HG02884 (cell line): ENCODE measurements around the gene POU2F2.

Experiments used
- ATAC-seq: cut with Tn5 transposase; IDR thresholded peaks from one replicate; pipeline ENCODE4 v1.9.1; 2021; ENCODE audit warnings: mild to moderate bottlenecking, moderate library complexity; ENCODE audit not compliant: unreplicated experiment

POU2F2 gene

DNA sequence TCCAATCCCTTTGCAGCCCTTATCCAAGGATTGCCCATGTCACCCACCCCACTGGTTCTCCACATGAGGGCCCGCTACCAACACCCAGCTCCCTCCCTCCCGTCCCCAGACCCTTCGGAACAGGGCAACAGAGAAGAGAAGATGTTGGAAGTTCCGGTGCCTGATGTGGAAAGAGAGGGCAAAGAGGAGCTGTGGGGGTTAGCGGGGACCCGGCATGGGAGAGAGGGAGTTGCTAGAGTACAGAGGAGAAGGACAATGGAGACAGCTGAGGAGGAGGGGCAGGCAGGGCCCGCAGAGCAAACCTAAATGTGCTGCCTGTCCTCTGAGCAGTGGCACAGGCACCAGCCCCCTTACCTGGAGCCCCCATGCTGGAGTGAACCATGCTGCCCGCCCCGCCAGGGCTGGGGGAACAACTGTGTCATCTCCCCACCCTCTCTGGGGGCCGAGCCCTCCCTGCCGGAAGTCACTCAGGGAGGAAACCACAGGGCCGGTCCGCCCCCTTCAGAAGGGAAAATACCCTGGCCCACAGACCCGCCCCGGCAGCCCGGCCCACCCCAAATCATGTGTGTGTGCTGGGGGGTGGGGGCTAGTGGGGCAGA lies at the start of gene POU2F2:
POU2F2 (minus strand) TSS at position 417 of the 599 bp plus-strand sequence; CDS start at position 382, 35 bp downstream.
- no peak for ATAC-seq

DNA sequence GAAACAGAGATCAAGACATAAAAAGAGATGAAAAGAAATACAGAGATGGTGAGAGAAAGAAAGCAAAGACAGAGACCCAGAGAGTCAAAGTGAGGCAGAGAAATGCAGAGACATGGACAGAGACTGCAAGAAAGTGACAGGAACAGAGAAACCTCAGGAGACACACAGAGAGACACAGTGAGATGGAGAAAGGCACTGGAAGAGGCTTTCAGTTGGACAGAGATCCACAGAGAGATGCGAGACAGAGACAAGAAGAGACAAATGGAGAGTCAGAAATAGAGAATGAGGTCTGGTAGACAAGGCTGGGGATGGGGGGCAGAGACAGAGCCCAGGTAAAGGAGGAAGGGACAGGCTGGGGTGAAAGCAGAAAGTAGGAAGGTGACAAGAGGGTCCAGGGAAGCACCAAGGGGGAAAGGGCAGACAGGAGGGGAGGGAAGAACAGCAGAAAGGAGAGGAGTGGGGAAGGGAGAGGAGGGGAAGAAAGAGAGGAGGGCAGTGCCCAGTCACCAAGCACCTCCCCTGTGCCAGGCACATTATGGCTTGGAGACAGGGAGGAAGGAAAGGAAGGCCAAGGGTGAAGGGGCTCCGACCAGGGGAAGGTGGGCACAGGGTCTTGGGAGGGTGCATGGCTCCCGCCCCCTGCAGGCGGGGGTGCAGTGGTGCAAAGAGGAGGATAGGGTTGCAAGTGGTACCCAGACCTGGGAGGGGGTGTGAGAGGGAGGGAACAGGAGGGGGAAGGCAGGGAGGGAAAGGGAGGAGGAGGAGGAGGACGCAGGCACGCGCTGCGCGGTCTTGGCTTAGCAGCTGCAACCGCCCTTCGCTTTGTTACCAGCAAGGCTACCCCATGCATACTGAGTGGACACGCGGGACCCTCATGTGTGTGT lies 46.8 kb upstream of the POU2F2 start:
- ATAC-seq: no peak

GRCh38 chr19:42177686-42178019 lies 45.4 kb upstream of the POU2F2 start:
- no peak for ATAC-seq

DNA sequence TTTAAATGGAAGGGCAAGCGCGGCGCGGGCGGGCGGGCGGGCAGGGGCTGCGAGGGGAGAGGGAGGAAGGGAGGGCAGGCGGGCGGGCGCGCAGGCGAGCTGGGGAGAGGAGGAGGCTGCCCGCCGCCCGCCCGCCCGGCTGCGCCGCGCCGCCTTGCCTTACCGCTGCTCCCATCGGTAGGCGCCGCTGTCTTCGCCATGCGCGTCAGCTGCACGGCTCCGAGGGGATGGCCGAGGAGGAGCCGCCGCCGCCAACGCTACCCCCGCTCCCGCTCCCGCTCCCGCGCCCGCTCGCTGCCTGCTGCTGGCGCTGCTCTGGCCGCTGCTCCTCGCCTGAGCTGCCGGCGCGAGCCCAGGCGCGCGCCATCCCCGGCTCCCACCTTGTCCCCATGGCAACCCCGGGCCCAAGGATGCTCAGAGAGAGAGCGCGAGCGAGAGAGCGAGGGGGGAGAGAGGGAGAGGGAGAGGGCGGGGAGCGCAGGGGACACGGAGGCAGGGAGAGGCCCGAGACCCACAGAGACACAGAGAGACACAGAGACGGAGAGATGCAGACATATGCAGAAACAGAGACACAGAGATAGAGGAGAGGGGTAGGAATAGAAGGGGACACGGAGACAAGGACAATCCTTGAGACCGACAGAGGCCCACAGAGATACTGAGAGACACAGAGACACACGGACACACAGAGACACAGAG lies 44.9 kb upstream of the POU2F2 start:
- ATAC-seq: no peak

DNA sequence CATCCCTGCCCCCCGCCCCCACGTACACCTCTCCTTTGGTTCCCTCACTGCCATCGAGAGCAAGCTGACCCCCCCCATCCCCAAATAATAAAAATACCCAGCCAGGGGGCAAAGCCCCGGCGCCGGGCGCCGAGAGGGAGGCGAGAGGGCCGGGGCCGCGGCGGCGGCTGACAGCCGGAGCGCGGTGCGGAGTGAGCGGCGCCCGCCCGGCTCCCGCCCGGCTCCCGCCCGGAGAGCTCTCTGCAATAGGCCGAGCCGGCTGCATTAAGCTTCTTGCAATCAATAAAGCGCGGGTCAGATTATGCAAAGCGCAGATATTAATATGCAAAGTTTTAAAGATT lies 44.4 kb upstream of the POU2F2 start:
- no peak for ATAC-seq

GRCh38 chr19:42175952-42176648 lies 43.9 kb upstream of the POU2F2 start:
- no peak for ATAC-seq

GRCh38 chr19:42174958-42175734 lies 42.9 kb upstream of the POU2F2 start:
- no peak for ATAC-seq

DNA sequence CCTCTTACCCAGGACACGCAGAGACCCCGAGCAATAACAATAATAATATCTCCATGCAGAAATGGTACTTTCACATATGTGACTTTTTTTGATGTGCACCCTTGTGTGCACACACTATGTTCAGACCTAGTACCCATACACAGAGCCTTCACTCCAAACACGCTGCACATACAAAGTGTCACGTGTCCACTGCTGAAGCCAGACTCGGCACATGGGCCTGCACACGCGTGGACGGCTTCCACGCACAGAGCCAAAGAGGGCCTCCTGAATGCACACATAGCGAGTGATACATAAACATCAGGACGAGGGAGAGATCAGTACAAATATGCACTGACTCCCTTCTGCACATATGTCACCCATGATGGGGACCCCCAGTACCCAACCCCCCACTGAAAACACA lies 41.9 kb upstream of the POU2F2 start:
- ATAC-seq: no peak

DNA sequence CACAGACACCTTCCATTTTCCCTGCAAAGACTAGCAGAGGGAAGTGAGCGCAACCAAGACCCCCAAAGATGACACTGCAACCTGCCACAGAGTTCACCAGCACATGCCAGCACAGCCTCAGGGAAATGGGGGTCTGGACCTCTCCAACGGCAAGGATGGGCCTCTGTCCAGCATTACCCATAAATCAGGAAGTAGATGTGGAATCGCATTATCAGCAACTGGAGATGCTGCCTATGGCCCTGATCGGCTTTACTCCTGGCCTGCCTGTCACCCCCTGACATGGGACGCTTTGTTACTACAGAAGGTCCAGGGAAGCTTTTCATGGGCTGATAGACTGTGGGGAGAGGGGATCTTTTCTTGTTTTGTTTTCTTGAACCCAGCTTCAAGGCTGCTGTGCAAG lies 41.4 kb upstream of the POU2F2 start:
- no peak for ATAC-seq

DNA sequence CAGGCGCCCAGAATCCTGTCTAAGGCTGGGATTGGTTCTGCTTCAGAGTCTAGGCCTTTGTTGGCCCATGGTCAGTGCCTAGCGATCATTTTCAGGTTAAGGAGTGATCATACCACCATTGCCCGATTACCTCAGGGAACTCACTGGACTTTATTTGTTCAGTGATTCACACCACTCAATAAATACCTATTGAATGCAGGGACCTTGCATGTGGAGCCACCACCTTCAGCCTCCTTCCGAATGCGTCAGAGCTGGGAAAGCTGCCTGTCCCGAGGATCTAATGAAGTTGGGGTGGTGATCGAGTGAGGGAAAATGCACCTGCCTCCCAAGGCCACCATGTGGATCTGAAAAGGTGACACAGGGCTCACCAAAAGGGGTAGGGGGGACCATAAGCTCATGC lies 40.0 kb upstream of the POU2F2 start:
- no peak for ATAC-seq

GRCh38 chr19:42170715-42171114 lies 38.5 kb upstream of the POU2F2 start:
- no peak for ATAC-seq

GRCh38 chr19:42169486-42170413 lies 37.5 kb upstream of the POU2F2 start:
- no peak for ATAC-seq

GRCh38 chr19:42168206-42168605 lies 36.0 kb upstream of the POU2F2 start:
- no peak for ATAC-seq

DNA sequence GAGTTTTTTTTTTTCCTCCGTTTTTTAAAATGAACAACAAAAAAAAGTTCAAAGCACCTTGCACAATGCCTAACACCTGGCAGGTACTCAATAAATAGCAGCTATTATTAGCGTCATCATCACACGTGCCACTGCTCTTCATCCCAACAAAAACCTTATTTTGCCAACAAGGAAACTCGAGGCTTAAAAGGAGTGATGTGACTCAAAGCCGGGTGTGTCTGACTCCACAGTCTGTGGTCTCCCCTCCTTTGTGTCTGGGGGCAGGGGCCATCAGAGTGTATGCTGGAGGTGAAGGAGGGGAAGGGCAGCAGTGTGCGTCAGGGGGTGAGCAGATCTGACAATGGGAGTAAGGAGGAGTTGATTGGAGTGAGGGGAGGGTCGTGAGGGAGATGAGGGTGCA lies 34.1 kb upstream of the POU2F2 start:
- no peak for ATAC-seq

DNA sequence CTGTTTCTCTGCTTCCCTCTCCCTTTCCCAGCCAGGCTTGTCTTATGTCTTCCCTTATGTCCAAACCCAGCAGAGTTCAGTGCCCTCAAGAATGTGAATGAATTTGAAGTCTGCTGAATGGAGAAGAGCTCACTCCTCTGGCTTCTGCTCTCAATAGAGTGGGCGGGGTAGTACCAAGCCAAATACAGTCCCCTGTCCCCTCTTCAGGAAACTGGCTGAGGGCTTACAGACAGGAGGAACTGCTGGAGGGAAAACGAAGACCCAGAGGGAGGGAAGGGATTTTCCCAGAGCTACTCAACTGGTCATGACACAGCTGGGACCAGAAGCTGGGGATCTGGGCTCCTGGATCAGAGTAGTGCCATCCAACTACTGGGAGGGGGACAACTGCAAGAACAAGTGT lies 32.9 kb upstream of the POU2F2 start:
- no peak for ATAC-seq

- no peak for ATAC-seq
Measured at GRCh38 chr19:42161616-42162263, 29.5 kb upstream of the POU2F2 start.

DNA sequence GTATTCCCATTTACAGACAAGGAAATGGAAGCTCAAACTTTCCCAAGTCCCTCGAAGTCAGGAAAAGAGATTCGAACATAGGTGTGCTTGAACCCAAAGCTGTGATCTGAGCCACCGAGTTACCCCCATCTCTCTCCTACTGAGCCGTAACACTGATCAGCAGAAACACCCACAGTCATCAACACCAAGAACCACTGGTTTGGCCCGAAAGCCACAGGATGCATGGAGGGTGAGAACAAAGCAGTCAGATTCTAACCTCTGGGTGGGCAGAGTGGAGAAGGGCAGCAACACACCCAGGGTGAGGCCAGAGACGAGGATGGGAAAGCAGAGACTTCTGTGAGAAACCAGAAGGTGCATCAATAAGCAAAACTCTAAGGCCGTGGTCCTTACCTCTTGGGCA lies 27.7 kb upstream of the POU2F2 start:
- no peak for ATAC-seq

GRCh38 chr19:42158926-42159325 lies 26.7 kb upstream of the POU2F2 start:
- no peak for ATAC-seq

DNA sequence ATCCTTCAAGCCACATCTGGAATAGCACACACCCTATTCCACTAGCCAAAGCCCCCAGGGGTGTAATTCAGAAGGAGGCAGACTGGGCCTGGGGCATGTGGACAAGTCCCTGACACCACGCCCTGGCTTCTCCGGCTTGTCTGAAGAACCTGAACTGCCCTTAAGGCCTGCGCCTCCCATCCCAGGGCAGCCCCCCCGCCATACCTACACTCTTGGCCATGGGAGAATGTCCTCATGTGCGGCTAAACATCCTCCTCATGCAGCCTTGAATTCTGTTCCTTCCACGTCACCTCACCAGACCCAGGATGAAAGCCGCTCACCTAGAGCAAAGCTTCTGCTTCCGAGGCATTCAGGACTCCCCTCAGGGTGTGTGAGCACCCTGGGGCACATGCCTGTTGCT lies 24.3 kb upstream of the POU2F2 start:
- no peak for ATAC-seq
